Right lobe of liver (tissue), 6 donors: ENCODE measurements around the gene GLIPR1. TPM values are rescaled to one million over a fixed set of nuclear protein-coding genes. Genes with fewer than 3 reads are reported as not detected.

Experiments used
- ATAC-seq, 4 donors: fragments of 200-7000 bp; cut with Tn5 transposase; one replicate each; pipeline ENCODE4 v1.9.1; 2020; ENCODE audit warnings: mild to moderate bottlenecking in 4 of 4, moderate library complexity in 4 of 4
- DNase-seq, 3 donors: peaks; one replicate each; pipeline ENCODE4 v3.0.0-alpha.2; 2020
- H3K27ac ChIP-seq, 3 donors: fragments of 200-600 bp; one replicate each; pipeline ENCODE4 v1.8.0; 2022
- H3K27me3 ChIP-seq, 2 donors: fragments of 200-600 bp; one replicate each; pipeline ENCODE4 v1.8.0; 2022
- H3K36me3 ChIP-seq, 4 donors: fragments of 200-600 bp; sonication (generic) in 1 of 4; one replicate each; pipeline versions ENCODE4 v1.5.1 to v1.8.0; 2017 to 2022; ENCODE audit warnings: control low read depth in 1 of 4
- H3K4me1 ChIP-seq, 4 donors: fragments of 200-600 bp; sonication (generic) in 1 of 4; one replicate each; pipeline versions ENCODE4 v1.5.1 to v1.8.0; 2017 to 2022; ENCODE audit warnings: control low read depth in 1 of 4
- H3K4me3 ChIP-seq, 3 donors: fragments of 200-600 bp; one replicate each; pipeline ENCODE4 v1.8.0; 2022
- H3K9me3 ChIP-seq, 4 donors: fragments of 200-600 bp; sonication (generic) in 1 of 4; one replicate each; pipeline versions ENCODE4 v1.5.1 to v1.8.0; 2017 to 2022; ENCODE audit warnings: control low read depth in 1 of 4
- POLR2A ChIP-seq: fragments of 450-650 bp; IDR thresholded peaks from one replicate; pipeline ENCODE4 v1.6.1; 2017; ENCODE audit warnings: antibody characterized with exemption, mild to moderate bottlenecking
- whole genome bisulfite sequencing: methylation state at CpG from one replicate; pipeline ENCODE4 v1.1.6; 2018; ENCODE audit warnings: low coverage, low lambda C conversion rate; ENCODE audit not compliant: insufficient coverage; ENCODE audit errors: missing lambda C conversion rate; 5-methylcytosine and 5-hydroxymethylcytosine counted together
- intact Hi-C, 2 donors: fragments of 100-400 bp; cut with DNase I; formaldehyde crosslinking; loops; one replicate each; pipeline versions ENCODE4 v1.11.2 to v1.14.1; 2022
- total RNA-seq, 6 experiments: library from RNA; depleted of rRNA in 2 of 6; stranded (reverse); fragments of >200 nt in 2 of 6; fragmentation: NEBNext Ultra II Directional in 3 of 6; extraction: Animal tissue kit (Norgen Biotek cat#: 25700) in 3 of 6; gene quantifications; one replicate each; pipeline versions ENCODE4 v1.1.0 to v1.2.4, GENCODE V29; 2016 to 2023
- TF ChIP-seq, protein P1 (sequence below), 4 donors: fragments of 200-600 bp in 3 of 4; fragments of 450-650 bp in 1 of 4; IDR thresholded peaks; one replicate each; pipeline versions ENCODE4 v1.5.1 to v1.8.0; 2016 to 2022; ENCODE audit warnings: antibody characterized with exemption in 4 of 4, mild to moderate bottlenecking in 2 of 4
- donor health status: DM: no; HTN: yes; CAD: no.
- donor health status: DM: no; HTN: no; CAD: no.
- donor health status: DM: no; HTN: no; CAD: no.
- donor health status: DM: no; HTN: yes; CAD: no.
- donor health status: DM: no; HTN: yes; CAD: no.

GLIPR1 gene
- total RNA-seq, 6 experiments from 2014 or later, result 3.4 to 16.2 (median 4.0) TPM

GRCh38 chr12:75545636-75546035 is 65.1 kb downstream of the GLIPR1 start:
- Histone ChIP-seq H3K36me3 (no peaks in the 10 kb centered on the region), H3K4me1 (no peaks in the 10 kb centered on the region), H3K27me3 (no peaks in the 10 kb centered on the region), H3K9me3 (no peaks in the 10 kb centered on the region), H3K4me3 (no peak overlapping the region), H3K27ac (no peak overlapping the region)
- ATAC-seq (no peak), DNase-seq (no peak)
- WGBS, result 95% methylated on average over 1 of the region's 1 CpG
- no peak for TF ChIP-seq POLR2A
- TF ChIP-seq, protein P1, sequence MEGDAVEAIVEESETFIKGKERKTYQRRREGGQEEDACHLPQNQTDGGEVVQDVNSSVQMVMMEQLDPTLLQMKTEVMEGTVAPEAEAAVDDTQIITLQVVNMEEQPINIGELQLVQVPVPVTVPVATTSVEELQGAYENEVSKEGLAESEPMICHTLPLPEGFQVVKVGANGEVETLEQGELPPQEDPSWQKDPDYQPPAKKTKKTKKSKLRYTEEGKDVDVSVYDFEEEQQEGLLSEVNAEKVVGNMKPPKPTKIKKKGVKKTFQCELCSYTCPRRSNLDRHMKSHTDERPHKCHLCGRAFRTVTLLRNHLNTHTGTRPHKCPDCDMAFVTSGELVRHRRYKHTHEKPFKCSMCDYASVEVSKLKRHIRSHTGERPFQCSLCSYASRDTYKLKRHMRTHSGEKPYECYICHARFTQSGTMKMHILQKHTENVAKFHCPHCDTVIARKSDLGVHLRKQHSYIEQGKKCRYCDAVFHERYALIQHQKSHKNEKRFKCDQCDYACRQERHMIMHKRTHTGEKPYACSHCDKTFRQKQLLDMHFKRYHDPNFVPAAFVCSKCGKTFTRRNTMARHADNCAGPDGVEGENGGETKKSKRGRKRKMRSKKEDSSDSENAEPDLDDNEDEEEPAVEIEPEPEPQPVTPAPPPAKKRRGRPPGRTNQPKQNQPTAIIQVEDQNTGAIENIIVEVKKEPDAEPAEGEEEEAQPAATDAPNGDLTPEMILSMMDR (IDR thresholded peaks at IDR 0.05), result no peak
- intact Hi-C loops, result no loop called here

DNA sequence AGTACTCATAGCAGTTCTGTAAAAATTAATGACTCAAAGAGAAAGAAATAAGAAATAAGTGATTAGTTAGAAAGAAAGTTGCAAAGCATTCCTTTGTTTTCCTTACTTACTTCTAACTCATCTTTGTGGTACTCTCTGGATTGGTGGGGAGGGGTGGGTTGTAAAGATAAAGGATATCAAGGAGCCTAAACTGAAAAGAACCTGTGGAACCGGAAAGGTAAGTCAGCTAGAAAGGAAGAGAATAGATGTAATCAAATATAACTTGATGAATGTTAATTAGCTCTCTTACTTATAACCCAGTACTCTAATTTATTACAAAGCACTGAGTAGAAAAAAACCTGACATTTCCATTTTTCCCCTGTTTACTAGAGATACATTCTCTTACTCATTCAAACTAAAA is 68.3 kb downstream of the GLIPR1 start:
- no peaks in the 10 kb centered on the region for H3K9me3 ChIP-seq
- intact Hi-C loops, result no loop called here
- no peak for ATAC-seq
- TF ChIP-seq POLR2A, result no peak
- TF ChIP-seq, protein P1 (IDR thresholded peaks at IDR 0.05), result no peak
- no peaks in the 10 kb centered on the region for H3K27me3 ChIP-seq
- no peak overlapping the region for H3K4me3 ChIP-seq
- H3K4me1 ChIP-seq, result no peaks in the 10 kb centered on the region
- H3K27ac ChIP-seq, result no peak overlapping the region
- DNase-seq, result no peak
- 100% methylated on average over 1 of the region's 1 CpG for WGBS
- no peaks in the 10 kb centered on the region for H3K36me3 ChIP-seq

DNA sequence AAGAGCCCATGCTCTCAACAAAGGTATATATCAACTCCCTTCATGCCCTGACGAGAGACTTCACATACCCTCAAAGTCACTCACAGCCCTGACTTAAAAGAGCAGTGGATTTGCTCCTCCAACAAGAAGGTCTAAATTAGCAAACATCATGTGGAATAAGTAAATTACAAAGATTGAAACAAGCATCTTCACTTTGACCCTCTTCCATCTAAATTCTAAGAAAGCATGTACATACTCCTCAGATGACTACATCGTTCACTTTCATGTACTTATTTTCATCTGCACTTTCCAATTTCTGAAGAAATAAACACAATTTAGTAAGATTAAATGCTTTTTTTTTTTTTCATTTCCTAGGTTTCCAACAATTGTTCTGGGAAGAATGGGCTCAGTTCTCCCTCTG is 69.4 kb downstream of the GLIPR1 start:
- H3K4me1 ChIP-seq, result no peaks in the 10 kb centered on the region
- no peaks in the 10 kb centered on the region for H3K27me3 ChIP-seq
- H3K4me3 ChIP-seq, result no peak overlapping the region
- H3K27ac ChIP-seq, result no peak overlapping the region
- 68% methylated on average over 2 of the region's 2 CpGs for WGBS
- ATAC-seq (no peak), DNase-seq (no peak)
- no peaks in the 10 kb centered on the region for H3K36me3 ChIP-seq
- intact Hi-C loops, result no loop called here
- no peaks in the 10 kb centered on the region for H3K9me3 ChIP-seq
- no peak for TF ChIP-seq POLR2A
- TF ChIP-seq, protein P1 (IDR thresholded peaks at IDR 0.05), result no peak

- no peaks in the 10 kb centered on the region for H3K9me3 ChIP-seq
- H3K4me3 ChIP-seq, result no peak overlapping the region
- 53% methylated on average over 8 of the region's 8 CpGs for WGBS
- no peak overlapping the region for H3K27ac ChIP-seq
- no peaks in the 10 kb centered on the region for H3K36me3 ChIP-seq
- no peak for TF ChIP-seq POLR2A
- TF ChIP-seq, protein P1 (IDR thresholded peaks at IDR 0.05), result no peak
- ATAC-seq, result no peak
- intact Hi-C loops, result no loop called here
- H3K4me1 ChIP-seq, result no peaks in the 10 kb centered on the region
- no peaks in the 10 kb centered on the region for H3K27me3 ChIP-seq
- no peak for DNase-seq
Measured at GRCh38 chr12:75550401-75551240, 70.1 kb downstream of the GLIPR1 start.
